Measurements from ENCODE around the gene ITPKC. TPM values are rescaled to one million over a fixed set of nuclear protein-coding genes. Genes with fewer than 3 reads are reported as not detected.

Gene ITPKC
- total RNA-seq, 1 donor from 2014 or later: 9.8 TPM

GRCh38 chr19:40786060-40787037 is 69.4 kb downstream of the ITPKC start:
- intact Hi-C loops (cut with micrococcal nuclease): no loop called here
- no peak for DNase-seq
- peaks cover 17% of the 10 kb centered on the region for H3K36me3 ChIP-seq

More at GRCh38 chr19:40786060-40787037, 69.4 kb downstream of the ITPKC start:
- Histone ChIP-seq H3K4me1 (no peaks in the 10 kb centered on the region), H3K4me3 (no peak overlapping the region), H3K27me3 (ENCODE audit: low read depth) (no peaks in the 10 kb centered on the region), H3K27ac (replicated peaks) (no peak overlapping the region), H3K9me3 (replicated peaks) (no peaks in the 10 kb centered on the region)
- TF ChIP-seq, protein P1, sequence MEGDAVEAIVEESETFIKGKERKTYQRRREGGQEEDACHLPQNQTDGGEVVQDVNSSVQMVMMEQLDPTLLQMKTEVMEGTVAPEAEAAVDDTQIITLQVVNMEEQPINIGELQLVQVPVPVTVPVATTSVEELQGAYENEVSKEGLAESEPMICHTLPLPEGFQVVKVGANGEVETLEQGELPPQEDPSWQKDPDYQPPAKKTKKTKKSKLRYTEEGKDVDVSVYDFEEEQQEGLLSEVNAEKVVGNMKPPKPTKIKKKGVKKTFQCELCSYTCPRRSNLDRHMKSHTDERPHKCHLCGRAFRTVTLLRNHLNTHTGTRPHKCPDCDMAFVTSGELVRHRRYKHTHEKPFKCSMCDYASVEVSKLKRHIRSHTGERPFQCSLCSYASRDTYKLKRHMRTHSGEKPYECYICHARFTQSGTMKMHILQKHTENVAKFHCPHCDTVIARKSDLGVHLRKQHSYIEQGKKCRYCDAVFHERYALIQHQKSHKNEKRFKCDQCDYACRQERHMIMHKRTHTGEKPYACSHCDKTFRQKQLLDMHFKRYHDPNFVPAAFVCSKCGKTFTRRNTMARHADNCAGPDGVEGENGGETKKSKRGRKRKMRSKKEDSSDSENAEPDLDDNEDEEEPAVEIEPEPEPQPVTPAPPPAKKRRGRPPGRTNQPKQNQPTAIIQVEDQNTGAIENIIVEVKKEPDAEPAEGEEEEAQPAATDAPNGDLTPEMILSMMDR (IDR thresholded peaks at IDR 0.05; ENCODE audit: borderline replicate concordance): no peak

Other genes starting within 250 kb of the ITPKC start
- gene SHKBP1, start 140.2 kb upstream of the ITPKC start, total RNA-seq: 14.8 TPM
- 260 TPM for gene LTBP4, start 115.7 kb upstream of the ITPKC start, total RNA-seq
- gene NUMBL, start 26.5 kb upstream of the ITPKC start, total RNA-seq: 14.7 TPM
- 24.0 TPM for gene COQ8B, start 226 bp upstream of the ITPKC start, total RNA-seq
- 7.4 TPM for gene ACTMAP, start 33.4 kb downstream of the ITPKC start, total RNA-seq
- 27.9 TPM for gene SNRPA, start 34.1 kb downstream of the ITPKC start, total RNA-seq
- not detected for gene MIA, start 58.4 kb downstream of the ITPKC start, total RNA-seq
- gene RAB4B, start 61.1 kb downstream of the ITPKC start, total RNA-seq: 13.5 TPM
- gene EGLN2, start 82.1 kb downstream of the ITPKC start, total RNA-seq: 47.8 TPM
- gene CYP2A6, start 133.3 kb downstream of the ITPKC start, total RNA-seq: not detected
- gene CYP2A7, start 165.1 kb downstream of the ITPKC start, total RNA-seq: not detected